ENCODE data around the gene RDH13. TPM values are rescaled to one million over a fixed set of nuclear protein-coding genes. Genes with fewer than 3 reads are reported as not detected.

The RDH13 gene
- total and polyA plus RNA-seq, 7 donors = 6.9 to 41.0 (median 11.8) TPM

- H3K36me3 ChIP-seq = no peaks in the 10 kb centered on the region
- H3K27me3 ChIP-seq = peaks cover 57 to 87% (median 76%) of the 10 kb centered on the region in 3 donors
- 79 to 84% methylated on average over 19 of the region's 19 CpGs for WGBS, 2 donors
- H3K4me3 ChIP-seq = no peak overlapping the region
- H3K4me1 ChIP-seq = peaks cover 0 to 27% (median 26%) of the 10 kb centered on the region in 4 donors
- no peak overlapping the region for H3K27ac ChIP-seq
- no peaks in the 10 kb centered on the region for H3K9me3 ChIP-seq
- no peak for TF ChIP-seq POLR2A (IDR thresholded peaks at IDR 0.05)
- no peak for TF ChIP-seq EP300 (IDR thresholded peaks at IDR 0.05)
- TF ChIP-seq CTCF (IDR thresholded peaks at IDR 0.05) = no peak
- no peak for TF ChIP-seq POLR2AphosphoS5 (IDR thresholded peaks at IDR 0.05)
- DNase-seq = no peak
- intact Hi-C loops (cut with DNase I) = no loop called here
Observed at GRCh38 chr19:55079400-55080038, 16.6 kb upstream of the RDH13 start.

GRCh38 chr19:55078996-55079395 is 16.0 kb upstream of the RDH13 start:
- DNase-seq = no peak
- Histone ChIP-seq H3K27ac (no peak overlapping the region), H3K27me3 (peaks cover 52 to 86% (median 70%) of the 10 kb centered on the region in 3 donors)

GRCh38 chr19:55077106-55077505 is 14.2 kb upstream of the RDH13 start:
- no peak for TF ChIP-seq EP300 (IDR thresholded peaks at IDR 0.05)
- no peak for TF ChIP-seq POLR2A (IDR thresholded peaks at IDR 0.05)
- no peak for TF ChIP-seq CTCF (IDR thresholded peaks at IDR 0.05)
- no peak for TF ChIP-seq POLR2AphosphoS5 (IDR thresholded peaks at IDR 0.05)
- H3K4me1 ChIP-seq = peaks cover 0 to 24% (median 23%) of the 10 kb centered on the region in 4 donors
- peaks cover 33 to 84% (median 59%) of the 10 kb centered on the region in 3 donors for H3K27me3 ChIP-seq
- 81% methylated on average over 2 of the region's 2 CpGs for WGBS, 2 donors
- H3K4me3 ChIP-seq = no peak overlapping the region
- no peaks in the 10 kb centered on the region for H3K36me3 ChIP-seq
- H3K27ac ChIP-seq = no peak overlapping the region
- intact Hi-C loops (cut with DNase I) = no loop called here
- no peaks in the 10 kb centered on the region for H3K9me3 ChIP-seq
- no peak for DNase-seq

More at GRCh38 chr19:55078996-55079395, 16.0 kb upstream of the RDH13 start:
- TF ChIP-seq EP300 (IDR thresholded peaks at IDR 0.05) (no peak), POLR2A (IDR thresholded peaks at IDR 0.05) (no peak), POLR2AphosphoS5 (IDR thresholded peaks at IDR 0.05) (no peak)
- no peaks in the 10 kb centered on the region for H3K9me3 ChIP-seq
- intact Hi-C loops (cut with DNase I) = no loop called here
- H3K36me3 ChIP-seq = no peaks in the 10 kb centered on the region
- WGBS, 2 donors = 84 to 85% methylated on average over 5 of the region's 5 CpGs
- H3K4me1 ChIP-seq = peaks cover 0 to 27% (median 26%) of the 10 kb centered on the region in 4 donors
- no peak overlapping the region for H3K4me3 ChIP-seq

GRCh38 chr19:55076321-55076720 is 13.4 kb upstream of the RDH13 start:
- TF ChIP-seq CTCF (IDR thresholded peaks at IDR 0.05) (no peak), POLR2A (IDR thresholded peaks at IDR 0.05) (no peak)
- intact Hi-C loops (cut with DNase I) = no loop called here

GRCh38 chr19:55075371-55075998 is 12.5 kb upstream of the RDH13 start, which contains the start of gene EPS8L1:
Gene EPS8L1 (plus strand): TSS chr19:55075869. CDS start chr19:55076445, 576 bp downstream.
- TF ChIP-seq POLR2AphosphoS5 (IDR thresholded peaks at IDR 0.05) (no peak), POLR2A (IDR thresholded peaks at IDR 0.05) (no peak), EP300 (IDR thresholded peaks at IDR 0.05) (no peak), CTCF (IDR thresholded peaks at IDR 0.05) (no peak)
- Histone ChIP-seq H3K4me1 (peaks cover 0 to 8% (median 7%) of the 10 kb centered on the region in 4 donors), H3K27ac (no peak within 1 kb of the TSS), H3K27me3 (peaks cover 29 to 84% (median 59%) of the 10 kb centered on the region in 3 donors), H3K36me3 (no peaks in the 10 kb centered on the region), H3K4me3 (no peak within 1 kb of the TSS), H3K9me3 (no peaks in the 10 kb centered on the region)
- WGBS, 2 donors = 15 to 38% methylated on average over 18 of the region's 18 CpGs
- intact Hi-C loops (cut with DNase I) = no loop called here
- no peak for DNase-seq

More at GRCh38 chr19:55076321-55076720, 13.4 kb upstream of the RDH13 start:
- 80 to 88% methylated on average over 12 of the region's 12 CpGs for WGBS, 2 donors
- H3K4me1 ChIP-seq = peaks cover 0 to 16% (median 15%) of the 10 kb centered on the region in 4 donors
- H3K27me3 ChIP-seq = peaks cover 29 to 84% (median 59%) of the 10 kb centered on the region in 3 donors
- H3K36me3 ChIP-seq = no peaks in the 10 kb centered on the region
- no peak for DNase-seq
- no peaks in the 10 kb centered on the region for H3K9me3 ChIP-seq
- H3K4me3 ChIP-seq = no peak overlapping the region
- H3K27ac ChIP-seq = no peak overlapping the region
